Glomerular visceral epithelial cell (primary cell): ENCODE measurements around the gene FBXO33.
A peak's percentile ranks its signal among the peaks of the same experiment; 100 is the strongest.
"Not testable (repeated sequence)": the region's sequence is repeated elsewhere in the genome, so short reads cannot be mapped to it uniquely, and the experiment has no call there.

Experiments used
- DNase-seq: peaks from one replicate; pipeline ENCODE4 v3.0.0-alpha.2; 2016; ENCODE audit errors: extremely low spot score

FBXO33 gene

DNA sequence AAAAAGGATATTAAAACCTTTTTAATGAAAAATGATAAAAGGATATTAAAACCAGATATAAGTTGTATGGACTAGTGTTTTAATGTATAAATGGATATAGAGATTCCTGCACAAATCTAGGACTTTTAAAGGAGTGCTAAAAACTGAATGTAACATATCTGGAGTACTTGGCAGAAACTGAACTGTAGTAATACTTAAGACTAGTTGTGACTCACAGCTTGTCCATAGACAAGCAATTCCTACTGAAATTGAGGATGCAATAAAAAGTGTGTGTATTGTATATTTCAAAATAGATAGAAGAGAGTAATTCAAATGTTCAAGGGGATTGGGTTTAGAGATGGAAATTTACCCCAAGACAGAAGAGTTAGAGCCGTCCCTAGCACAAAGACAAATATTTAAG is 59.6 kb downstream of the FBXO33 start:
- no peak for DNase-seq

DNA sequence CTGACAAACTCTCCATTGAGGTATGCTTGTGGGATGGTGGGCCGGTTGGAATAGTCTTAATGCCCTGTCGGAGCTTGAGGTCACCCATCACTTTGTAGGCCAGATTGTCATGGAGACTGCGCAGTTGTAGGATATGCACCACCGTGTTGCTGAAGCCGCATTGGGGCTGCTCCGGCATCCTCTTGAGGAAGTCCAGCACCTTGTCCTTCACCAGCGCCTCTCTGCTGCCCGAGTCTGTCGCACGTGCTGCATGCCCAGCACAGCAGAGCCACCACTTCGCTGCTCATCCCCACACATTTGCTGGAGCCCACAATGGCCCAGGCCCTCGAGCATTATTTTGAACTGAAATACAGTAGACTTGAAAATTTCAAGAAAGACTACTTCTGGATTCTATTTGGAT is 61.8 kb downstream of the FBXO33 start:
- DNase-seq: no peak

DNA sequence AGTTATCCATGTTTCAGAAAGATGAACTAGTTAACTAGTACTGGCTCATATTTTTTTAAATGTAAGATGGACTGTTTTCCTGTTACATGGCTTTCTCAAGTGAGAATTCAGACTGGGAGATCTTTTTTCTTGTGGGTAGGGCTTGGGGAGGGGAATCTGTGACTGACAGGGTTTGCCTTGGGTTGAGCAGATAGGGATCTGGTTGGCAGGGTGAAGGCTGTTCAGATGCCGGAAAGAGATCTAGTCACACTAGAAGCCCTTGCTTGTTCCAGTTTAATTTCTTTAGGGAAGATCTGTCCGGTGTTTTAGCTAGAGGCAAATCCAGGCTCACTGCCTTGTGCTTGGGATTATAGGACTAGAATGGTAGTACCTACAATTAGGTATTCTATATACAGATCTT is 63.2 kb downstream of the FBXO33 start:
- DNase-seq: no peak

DNA sequence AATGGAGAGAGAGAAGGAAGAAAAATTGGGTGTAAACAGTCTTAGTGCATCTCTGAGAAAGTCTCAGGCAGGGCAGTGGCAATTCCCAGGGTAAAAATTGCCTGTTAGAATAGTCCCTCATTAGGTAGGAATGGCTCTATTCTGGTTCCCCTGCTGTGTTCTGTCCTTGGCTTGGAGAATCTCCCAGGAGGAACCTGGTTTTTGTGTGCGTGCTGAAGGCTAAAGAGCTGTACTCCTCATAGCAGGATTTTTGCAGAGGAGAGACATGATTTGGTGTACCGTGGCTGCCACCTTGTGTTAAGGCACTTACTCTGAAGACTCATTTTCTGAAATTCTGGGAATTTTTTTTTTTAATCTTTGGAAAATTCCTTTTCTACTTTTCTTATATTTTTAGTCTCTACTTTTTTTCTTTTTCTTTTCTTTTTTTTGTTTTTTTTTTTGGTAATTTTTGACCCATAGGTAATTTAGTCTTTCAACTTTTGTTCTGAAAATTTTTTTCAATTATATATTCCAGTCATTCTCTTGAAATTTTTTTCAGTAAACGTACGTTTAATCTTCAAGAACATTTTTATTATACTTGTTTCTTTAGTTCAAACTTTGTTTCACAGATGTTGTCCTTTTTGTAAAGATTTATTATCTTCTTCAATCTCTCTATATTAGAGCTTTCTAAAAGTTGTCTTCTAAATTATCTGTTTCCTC is 63.8 kb downstream of the FBXO33 start:
- DNase-seq: peak; percentile 68

DNA sequence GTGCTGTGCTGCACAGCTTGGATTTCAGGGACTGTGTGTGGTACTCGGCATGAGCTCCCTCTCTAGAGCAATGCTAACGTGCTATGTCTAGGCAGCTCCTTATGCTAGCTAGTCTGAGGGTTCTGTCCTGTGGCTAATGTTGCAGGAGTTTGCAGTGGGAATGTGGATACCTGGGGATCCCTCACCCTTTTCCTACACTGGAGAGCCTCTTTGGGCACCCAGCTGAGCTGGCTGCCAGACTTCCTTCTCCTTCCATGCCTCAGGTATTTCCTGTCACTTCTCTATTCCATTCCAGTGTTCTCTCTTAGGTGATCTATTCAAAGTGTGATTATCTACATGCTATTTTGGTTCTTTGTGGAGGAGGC is 64.9 kb downstream of the FBXO33 start:
- no peak for DNase-seq

DNA sequence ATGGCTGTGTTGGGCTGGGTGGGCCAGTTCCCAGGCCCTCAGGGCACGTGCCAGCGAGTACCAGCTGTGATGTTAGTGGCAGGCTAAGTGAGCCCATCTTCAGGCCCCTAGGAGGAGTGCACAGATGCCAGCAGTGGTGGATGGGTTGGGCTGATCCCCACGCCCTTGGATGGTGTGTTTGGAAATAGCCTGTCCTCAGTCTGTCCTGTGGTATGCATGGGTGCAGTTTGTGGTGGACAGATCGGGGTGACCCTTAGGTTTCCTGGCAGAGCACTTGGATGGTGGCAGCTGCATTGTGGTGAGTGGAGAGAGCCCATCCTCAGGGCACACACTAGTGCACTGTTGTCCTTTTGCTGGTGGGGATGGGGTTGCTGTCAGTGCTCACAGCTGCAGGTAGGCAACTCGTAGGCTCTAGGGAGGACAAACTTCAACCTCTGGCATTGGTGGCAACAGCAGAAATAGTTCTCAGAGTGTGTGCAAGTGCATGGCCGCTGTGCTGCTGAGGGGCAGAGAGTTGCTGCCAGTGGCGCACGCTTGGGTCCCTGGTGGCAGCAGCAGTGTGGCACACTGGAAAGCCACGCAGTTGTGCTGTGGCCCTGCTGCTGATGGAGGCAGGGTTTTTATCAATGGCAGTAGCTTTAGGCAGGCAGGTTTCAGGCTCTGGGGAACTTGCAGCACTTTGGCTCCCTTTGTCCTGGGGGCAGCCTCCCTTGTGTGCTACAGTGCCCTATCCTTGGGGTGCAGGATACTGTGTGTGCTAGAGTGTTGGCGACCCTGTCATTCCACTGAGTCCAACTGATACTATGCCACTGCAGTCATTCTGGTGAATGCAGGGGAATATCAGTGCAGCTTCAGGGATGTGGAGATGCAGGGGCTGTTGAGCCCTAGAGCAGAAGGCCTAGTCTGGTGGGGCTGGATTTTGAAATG is 65.5 kb downstream of the FBXO33 start:
- no peak for DNase-seq

DNA sequence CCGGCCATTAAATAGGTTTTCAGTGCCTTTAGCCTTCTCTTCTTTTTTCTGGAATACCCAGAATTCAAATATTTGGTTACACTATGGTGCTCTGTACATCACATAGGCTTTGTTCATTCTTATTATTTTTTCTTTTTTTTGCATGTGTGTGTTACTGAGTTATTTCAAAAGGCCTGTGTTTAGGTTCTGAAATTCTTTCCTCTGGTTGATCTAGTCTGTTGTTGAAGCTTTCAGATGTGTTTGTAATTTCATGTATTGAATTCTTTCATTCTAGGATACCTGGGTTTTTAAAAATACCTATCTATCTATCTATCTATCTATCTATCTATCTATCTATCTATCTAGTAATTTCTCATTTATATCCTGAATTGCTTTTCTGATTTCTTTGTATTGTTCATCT is 66.9 kb downstream of the FBXO33 start:
- DNase-seq: no peak

DNA sequence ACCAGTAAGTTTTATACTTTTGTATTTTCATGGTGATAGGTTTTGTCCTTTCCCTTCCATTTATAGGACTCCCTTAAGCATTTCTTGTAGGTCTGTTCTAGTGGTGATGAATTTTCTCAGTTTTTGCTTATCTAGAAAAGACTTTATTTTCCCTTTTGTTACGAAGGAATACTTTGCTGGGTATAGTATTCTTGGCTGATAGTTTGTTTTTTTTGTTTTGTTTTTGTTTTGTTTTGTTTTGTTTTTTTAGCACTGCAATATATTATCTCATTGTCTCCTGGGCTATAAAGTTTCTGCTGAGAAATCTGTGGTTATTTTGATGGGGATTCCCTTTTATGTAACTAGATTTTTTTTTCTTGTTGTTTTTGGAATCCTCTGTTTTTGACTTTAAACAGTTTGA is 67.7 kb downstream of the FBXO33 start:
- no peak for DNase-seq

DNA sequence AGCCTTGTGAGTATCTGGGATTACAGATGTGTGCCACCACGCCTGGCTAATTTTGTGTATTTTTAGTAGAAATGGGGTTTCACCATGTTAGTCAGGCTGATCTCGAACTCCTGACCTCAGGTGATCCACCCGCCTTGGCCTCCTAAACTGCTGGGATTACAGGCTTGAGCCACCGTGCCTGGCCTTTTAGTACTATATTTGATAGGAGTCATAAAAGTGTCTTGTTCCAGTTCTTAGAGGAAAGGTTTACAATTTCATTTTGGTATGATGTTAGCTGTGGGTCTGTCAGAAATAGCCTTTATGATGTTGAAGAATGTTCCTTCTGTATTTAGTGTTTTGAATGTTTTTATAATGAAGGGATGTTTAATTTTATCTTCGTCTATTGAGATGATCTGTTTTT is 70.7 kb downstream of the FBXO33 start:
- DNase-seq: not testable (repeated sequence)

DNA sequence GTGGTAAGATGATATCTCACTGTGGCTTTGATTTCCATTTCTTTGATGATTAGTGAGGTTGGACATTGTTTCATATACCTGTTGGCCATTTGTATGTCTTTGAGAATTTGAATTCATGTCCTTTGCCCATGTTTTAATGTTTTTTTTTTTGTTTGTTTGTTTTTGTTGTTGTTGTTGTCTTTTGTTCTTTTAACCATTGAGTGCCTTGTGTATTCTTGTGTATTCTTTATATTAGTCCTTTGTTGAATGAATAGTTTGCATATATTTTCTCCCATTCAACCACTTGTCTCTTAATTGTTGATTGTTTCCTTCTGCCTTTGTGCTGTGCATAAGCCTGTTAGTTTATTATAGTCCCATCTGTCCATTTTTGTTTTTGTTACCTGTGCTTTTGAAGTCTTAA is 71.9 kb downstream of the FBXO33 start:
- DNase-seq: no peak

DNA sequence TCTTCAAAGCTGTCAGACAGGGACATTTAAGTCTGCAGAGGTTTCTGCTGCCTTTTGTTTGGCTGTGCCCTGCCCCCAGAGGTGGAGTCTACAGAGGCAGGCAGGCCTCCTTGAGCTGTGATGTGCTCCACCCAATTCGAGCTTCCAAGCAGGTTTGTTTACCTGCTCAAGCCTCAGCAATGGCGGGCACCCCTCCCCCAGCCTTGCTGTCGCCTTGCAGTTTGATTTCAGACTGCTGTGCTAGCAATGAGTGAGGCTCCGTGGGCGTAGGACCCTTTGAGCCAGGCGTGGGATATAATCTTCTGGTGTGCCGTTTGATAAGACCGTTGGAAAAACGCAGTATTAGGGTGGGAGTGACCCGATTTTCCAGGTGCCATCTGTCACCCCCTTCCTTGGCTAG is 73.2 kb downstream of the FBXO33 start:
- not testable (repeated sequence) for DNase-seq

DNA sequence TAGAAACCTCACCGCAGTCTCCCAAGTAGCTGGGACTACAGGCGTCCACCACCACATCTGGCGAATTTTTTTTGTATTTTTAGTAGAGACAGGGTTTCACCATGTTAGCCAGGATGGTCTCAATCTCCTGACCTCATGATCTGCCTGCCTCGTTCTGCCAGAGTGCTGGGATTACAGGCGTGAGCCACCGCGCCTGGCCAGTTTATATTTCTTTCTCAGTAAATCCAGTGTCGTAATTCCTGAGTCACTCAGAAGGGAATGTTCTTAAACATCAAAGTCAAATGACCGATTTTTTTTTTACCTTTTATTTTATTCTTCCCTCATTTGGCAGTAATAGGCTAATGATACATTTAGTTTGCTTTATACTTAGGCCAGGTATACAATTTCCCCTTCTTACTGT is 80.5 kb downstream of the FBXO33 start:
- no peak for DNase-seq

DNA sequence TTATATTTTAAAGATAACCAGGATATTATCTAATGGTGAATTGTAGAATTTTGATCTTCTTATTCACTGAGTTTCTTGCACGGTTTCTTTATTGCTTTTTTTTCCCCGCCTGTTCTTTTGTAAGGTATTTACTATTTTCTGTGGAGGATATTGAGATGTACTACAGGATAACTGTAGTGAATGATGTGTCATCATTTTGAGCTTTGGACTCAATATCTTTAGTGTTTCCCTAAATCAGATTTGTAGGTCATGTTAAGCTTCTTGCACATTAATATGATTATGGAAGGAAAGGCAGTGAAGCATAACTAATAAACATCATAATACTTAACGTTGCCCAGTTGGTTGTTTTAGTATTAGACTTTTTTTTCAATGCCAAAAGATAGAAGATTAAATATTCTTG is 81.4 kb downstream of the FBXO33 start:
- DNase-seq: no peak
